DMS114 treated with DMSO at 0.1 percent for 48 hours (cell line): ENCODE data around the gene GRIK1.

Experiments
- DNase-seq: peaks from one replicate; lab custom pipeline; 2025; ENCODE audit not compliant: unreplicated experiment; lab: John Stamatoyannopoulos, UW

GRIK1 gene

GRCh38 chr21:29676395-29676794, 263.4 kb downstream of the GRIK1 start:
- no peak for DNase-seq

- DNase-seq = no peak
Measured at GRCh38 chr21:29675451-29675850, 264.3 kb downstream of the GRIK1 start.

GRCh38 chr21:29674343-29674742, 265.5 kb downstream of the GRIK1 start:
- DNase-seq = no peak

GRCh38 chr21:29673096-29673610, 266.6 kb downstream of the GRIK1 start:
- no peak for DNase-seq

- DNase-seq = no peak
Measured at GRCh38 chr21:29671728-29672127, 268.1 kb downstream of the GRIK1 start.

GRCh38 chr21:29670228-29670627, 269.6 kb downstream of the GRIK1 start:
- DNase-seq = no peak

- no peak for DNase-seq
Measured at GRCh38 chr21:29669416-29669815, 270.4 kb downstream of the GRIK1 start.

- DNase-seq = no peak
Measured at GRCh38 chr21:29667651-29668050, 272.1 kb downstream of the GRIK1 start.

GRCh38 chr21:29664615-29665014, 275.2 kb downstream of the GRIK1 start:
- no peak for DNase-seq

- no peak for DNase-seq
Measured at GRCh38 chr21:29661672-29662442, 277.9 kb downstream of the GRIK1 start.

- DNase-seq = no peak
Measured at GRCh38 chr21:29660047-29660720, 279.6 kb downstream of the GRIK1 start.

GRCh38 chr21:29658934-29659203, 280.9 kb downstream of the GRIK1 start:
- no peak for DNase-seq

GRCh38 chr21:29658177-29658933, 281.4 kb downstream of the GRIK1 start:
- DNase-seq = no peak

- no peak for DNase-seq
Measured at GRCh38 chr21:29657240-29657989, 282.4 kb downstream of the GRIK1 start.

- no peak for DNase-seq
Measured at GRCh38 chr21:29656504-29657239, 283.1 kb downstream of the GRIK1 start.

GRCh38 chr21:29655577-29655976, 284.2 kb downstream of the GRIK1 start:
- DNase-seq = no peak

- no peak for DNase-seq
Measured at GRCh38 chr21:29654855-29655254, 284.9 kb downstream of the GRIK1 start.

- DNase-seq = no peak
Measured at GRCh38 chr21:29654203-29654602, 285.6 kb downstream of the GRIK1 start.

GRCh38 chr21:29650523-29651022, 289.2 kb downstream of the GRIK1 start:
- no peak for DNase-seq

- no peak for DNase-seq
Measured at GRCh38 chr21:29649406-29649814, 290.4 kb downstream of the GRIK1 start.
